GM18868 (cell line): ENCODE results near the gene REX1BD.
"Not testable (repeated sequence)": the region's sequence is repeated elsewhere in the genome, so short reads cannot be mapped to it uniquely, and the experiment has no call there.

Experiments
- ATAC-seq: cut with Tn5 transposase; IDR thresholded peaks from one replicate; pipeline ENCODE4 v1.9.1; 2021; ENCODE audit warnings: mild to moderate bottlenecking, moderate library complexity; ENCODE audit not compliant: unreplicated experiment

Gene REX1BD

DNA sequence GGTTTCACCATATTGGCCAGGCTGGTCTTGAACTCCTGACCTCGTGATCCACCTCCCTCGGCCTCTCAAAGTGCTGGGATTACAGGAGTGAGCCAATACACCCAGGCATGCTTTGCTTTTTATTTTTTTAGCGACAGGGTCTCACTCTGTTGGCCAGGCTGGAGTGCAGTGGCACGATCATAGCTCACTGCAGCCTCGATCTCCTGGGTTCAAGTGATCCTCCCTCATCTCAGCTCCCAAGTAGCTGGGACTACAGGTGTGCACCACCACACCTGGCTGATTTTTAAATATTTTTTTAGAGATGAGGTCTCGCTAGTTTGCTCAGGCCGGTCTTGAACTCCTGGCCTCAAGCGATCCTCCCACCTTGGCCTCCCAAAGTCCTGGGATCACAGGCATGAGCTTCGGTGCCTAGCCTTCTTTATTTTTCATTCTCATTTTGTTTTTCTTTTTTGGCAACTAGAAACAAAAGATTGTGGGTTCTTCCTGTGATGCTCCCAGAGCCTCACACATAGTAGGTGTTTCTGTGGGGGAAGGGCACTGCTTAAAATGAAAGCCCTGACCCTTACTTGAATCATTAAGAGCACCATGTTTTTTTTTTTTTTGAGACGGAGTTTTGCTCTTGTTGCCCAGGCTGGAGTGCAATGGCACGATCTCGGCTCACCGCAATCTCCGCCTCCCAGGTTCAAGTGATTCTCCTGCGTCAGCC lies 12.2 kb downstream of the REX1BD start:
- ATAC-seq = not testable (repeated sequence)

DNA sequence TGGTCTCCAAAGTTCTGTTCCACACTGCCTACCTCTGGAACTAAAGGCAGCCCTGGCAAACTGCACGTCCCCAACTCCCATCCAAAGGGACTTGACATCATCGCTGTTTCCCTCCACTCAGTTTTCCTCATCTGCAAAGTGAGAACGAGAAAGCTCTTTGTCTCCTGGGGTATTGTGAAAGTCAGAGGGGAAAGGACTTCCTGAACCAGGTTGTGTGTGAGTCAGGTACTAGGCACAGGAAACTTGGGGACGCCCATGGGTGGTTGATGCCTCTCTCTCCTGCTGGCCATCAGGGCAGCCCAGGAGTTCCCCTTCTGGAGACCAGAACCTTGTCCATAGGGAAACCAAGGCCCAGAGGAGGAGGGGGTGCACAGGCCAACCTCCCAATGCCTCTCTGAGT lies 13.3 kb downstream of the REX1BD start:
- no peak for ATAC-seq

DNA sequence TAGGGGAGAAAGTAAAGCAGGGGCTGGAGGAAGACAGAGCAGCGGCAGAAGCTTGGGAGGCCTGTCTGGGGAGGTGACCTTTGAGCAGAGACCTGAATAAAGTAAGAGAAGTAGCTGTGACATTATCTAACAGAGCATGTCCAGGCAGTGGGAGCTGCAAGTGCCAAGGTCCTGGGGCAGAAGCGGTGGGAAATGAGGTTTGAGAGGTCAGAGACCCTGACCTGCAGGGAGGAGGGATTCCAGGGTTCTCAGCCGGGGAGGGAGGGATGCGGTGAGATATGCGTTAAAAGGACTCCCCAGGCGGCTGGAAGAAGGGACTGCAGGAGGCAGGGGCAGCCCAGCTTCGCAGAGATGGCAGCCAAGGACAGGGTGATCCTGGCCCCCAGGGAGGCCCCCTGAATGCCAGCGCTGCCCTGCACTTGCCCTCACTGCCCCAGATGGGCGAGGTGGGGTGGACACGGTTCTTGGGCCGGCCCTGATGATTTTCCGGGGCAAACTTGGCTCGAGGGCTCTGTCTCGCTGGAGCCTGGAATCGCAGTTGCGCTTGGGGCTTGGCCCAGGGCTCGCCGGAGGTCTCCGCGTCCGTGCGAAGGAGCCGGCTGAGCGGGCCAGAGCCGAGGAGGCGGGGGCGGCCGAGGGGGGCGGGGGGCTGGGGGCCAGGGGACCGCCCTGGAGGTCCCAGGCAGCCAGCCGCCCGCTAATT lies 14.8 kb downstream of the REX1BD start:
- no peak for ATAC-seq

DNA sequence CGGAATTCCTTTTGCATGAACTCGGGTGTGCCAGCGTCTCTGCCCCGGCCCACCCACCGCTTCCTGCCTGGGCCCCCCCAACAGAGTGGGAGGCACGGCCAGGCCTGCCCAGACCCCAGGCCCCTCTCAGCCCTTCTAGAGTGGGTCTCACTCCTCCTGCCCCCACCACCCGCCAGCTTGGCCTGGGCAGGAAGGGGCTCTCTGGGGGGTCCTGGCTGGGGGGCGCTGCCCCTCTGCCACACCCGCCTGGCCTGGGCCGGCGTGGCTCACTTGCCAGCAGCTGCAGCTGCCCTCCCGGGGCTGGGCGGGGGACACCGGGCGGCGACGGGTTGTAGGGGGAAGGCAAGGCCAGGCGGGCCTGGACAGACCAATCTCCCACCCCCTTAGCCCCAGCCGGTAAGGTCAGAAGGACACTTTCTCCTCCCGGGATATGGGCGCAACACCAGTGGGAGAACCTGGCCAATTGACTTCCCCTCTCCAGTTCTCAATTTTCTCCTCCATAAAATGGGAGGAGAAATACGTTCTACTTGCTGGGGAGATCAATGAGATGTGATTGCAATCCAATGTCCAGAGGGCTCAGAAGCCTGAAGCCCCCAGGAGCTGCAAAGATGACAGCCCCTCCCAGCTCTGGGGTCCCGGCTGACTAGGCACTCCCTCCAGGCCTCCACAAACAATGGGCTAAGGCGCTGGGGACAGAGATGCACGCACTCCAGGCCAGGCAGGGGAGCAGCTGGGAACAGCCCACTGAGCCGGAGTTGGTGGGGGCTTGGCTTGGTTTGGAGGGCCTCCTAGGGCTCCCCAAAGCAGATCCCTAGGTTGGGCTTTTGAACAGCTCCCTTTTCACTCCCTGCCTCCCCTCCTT lies 15.6 kb downstream of the REX1BD start:
- no peak for ATAC-seq

DNA sequence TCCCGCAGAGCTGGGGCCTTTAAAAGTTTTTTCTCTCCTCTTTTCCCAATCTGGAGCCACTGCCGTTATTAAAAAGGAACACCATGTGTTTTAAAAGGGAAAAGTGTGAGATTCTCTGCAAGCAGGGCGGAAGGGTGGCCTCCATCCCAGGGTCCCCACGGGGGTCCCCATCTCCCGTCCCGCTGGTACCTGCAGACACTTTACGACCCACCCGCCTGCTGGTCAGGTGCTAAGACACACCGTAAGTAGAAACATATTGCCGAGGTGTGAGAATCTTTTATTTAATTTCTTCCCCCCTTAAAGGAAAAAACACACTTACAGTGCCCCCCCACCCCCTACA lies 16.2 kb downstream of the REX1BD start:
- ATAC-seq = no peak

DNA sequence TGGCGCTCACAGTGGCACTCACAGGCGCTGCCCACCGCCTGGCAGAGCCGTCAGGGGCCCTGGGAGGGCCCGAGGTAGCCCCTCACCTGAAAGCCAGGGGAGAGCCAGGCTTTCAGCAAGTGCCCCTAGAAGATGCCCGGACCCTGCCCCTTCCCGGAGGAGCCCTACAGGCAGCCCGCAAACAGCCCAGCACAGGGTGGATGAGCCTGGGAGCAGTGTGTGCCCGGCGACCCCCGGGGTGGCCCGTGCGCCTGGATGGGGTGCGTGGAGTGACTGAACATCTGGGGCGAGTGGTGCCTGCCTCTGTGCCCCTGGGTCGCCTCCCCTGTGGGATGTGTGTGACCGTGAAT lies 16.6 kb downstream of the REX1BD start:
- no peak for ATAC-seq

DNA sequence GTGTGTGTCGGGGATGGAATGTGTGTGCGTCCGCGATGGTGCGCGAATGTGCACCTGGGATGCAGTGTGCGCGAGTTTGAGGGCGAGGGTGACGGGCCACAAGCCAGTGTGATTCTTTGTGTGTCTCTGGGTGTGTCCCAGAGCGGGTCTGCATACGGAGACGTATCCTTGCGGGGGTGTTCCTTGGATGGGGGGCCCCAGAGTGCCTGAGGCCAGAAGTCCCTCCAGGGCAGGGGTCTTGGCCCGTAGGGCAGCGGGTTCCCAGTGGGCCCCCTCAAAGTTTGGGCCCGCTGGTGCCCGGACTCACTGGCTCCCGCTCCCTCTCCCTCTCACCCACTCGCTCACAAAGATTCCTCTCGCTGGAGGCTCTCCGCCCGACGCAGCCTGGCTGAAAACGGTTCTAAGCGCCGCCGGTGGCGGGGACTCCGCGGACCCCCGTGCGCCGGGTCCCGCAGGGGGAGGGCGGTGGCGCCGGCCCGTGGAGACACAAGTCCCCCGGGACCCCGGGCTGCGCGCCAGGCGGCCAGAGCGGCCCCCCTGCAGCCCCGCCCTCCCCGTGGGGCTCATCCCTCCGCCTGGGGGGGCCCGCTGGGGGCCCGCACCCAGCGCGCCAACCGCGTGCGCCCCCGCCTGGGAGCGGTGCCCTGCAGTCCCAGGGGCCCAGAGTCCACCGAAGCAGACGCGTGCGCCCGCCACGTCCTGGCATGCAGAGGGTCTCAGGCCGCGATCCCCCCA lies 17.1 kb downstream of the REX1BD start:
- ATAC-seq = no peak

DNA sequence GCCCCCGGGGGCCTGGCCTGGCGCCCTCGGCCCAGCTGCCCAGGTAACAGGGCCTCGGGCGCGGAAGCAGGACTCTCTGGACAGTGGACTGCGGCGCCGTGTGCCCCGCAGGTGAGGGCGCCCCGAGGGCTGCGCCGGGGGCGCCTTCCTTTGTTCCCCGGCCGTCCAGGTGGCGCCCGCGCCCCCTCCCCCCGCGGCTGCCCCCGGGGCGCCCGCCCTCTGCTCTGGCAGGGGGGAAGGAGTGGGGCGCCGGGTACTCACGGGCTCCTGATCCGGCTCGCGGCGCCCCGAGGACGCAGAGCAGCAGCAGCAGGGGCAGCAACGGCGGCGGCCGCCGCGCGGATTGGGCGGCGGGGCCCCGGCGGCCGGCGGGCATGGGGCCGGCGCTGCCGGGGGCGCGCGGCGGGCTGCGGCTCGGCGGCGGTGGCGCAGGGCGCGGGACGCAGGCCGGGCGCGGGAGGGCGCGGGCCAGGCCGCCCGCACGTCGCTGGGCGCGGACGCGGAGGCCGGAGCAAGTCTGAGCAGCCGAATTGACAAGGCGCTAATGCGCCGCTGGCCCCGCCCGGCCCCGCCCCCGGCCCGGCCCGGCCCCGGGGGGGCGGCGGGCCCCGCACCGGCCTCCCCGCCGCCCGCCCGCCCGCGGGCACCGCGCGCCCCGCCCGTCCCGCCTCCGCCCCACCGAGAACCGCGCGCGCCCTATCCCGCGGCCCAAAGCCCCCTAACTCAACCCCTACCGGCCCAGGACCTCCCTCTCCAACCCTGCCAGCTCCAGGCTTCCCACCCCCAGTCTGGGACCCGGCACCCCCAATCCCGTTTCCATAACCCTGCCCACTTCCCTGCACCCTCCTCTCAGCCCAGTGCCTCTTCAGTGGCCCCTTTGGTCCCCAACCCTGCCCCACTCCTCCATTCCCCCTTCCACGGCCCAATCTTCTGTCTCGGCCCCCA lies 18.0 kb downstream of the REX1BD start, which contains the start of gene CRLF1:
TSS of gene CRLF1 (minus strand) at position 519 of the 945 bp plus-strand sequence. CDS start at position 376, 143 bp downstream.
- no peak for ATAC-seq

DNA sequence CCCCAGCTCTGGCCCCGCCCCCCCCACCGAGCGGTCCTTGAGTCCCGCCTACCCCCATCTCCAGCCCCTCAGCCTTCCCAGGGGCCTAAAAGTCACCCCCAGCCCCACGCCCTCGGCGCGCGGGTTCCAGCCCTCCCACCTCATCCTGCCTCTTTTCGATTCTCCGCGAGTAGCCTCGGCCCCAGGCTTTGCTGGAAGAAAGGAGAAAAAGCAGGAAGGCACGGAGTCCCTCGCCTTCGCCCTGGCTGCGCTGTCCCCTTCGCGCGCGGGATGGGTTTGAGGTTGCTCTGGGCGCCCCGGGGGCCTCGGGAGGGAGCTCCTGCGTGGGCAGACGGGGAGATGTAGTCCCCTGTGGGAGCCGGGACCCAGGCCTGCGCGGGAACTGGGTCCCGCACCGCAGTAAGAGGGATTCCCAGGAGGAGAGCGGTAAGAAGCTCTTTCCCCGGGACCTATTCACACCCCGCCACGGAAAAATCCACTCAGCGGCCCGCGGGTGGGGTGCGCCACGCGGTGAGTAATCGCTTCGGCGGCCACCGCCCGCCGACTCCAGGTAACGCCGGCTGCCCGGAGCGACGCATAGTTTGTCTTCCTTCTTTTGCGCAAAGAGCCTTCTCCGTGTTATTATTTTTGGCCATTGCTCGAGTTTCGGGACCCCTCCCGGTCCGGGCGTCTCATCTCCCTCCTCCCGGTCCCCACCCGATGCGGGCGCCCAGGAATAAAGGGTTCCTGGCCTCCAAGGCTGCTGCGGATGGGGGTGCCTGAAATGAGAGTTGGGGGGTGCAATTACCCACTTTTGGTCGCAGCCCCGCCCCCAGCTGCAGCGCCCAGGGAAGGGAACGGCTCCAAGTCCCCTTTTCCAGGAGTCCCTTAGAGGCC lies 18.9 kb downstream of the REX1BD start:
- ATAC-seq = no peak

DNA sequence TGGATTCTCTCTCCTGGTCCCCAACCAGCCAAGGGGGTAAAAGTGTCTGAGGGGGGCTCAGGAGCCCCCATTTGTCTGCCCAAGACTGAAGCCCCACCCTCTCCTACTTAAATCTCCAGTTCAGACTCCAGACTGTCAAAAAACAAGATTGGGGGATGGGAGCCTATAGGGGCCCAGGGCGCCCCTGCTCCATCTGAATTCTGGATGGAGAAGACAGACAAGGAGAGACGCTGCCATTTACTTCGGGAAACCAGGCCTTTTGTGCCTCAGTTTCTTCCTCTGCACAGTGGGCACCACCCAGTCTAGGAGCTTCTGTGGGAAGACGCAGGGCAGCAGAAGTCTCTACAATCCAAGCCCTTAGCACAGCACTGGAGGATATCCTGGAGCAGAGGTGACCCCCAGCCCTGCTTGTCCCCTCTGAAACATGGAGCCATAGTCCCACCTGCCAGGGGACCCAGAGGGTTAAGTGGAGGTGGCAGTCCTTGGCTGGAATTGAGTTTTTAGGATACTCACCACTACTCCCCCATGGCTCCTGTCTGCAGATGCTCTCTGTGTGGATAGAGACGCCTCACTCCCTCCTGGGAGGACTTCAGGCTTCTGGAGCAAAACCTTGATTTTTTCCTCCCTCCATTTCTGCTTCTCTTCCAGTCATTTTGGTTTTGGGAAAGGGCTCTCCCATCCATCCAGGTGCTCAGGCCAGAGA lies 19.7 kb downstream of the REX1BD start:
- no peak for ATAC-seq

DNA sequence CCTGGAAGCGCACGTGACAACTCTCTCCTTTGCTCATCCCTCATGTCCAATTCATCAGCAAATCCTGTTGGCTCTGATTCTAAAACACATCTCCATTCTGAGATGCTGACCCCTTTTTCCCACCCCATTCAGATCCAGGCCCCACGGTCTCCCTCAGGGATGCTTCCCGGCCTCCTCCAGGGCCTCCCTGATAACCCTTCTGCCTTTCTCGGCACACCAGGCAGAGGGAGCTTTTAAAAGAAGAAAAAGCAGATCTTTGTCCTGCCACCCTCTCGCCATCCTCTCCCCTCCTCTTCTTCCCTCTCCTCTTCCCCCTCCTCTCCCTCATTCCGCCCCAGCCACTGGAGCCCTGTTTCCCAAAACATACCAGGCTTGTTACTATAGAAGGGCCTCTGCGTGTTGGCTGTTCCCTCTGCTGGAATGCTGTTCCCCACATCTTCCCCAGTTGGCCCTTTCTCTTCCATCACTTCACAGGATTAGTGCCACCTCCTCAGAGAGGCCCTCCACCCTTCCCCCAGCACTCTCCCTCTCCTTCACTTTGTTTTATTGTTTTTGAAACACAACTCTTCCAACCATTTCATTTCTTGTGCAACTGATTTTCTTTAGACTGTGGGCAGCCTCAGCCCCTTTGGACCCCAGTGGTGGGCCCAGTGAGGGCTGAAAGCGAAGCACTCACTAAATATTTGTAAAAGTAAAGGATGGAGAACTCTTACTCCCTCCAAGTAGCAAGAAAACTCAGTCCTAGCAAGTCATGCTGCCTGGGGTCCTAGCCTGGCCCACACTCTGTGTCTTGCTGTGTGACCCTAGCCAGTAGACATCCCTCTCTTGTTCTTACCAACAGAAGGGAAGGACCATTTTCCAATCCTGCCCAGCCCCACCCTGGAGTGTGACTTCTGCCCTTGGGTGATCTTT lies 20.5 kb downstream of the REX1BD start:
- ATAC-seq = no peak

DNA sequence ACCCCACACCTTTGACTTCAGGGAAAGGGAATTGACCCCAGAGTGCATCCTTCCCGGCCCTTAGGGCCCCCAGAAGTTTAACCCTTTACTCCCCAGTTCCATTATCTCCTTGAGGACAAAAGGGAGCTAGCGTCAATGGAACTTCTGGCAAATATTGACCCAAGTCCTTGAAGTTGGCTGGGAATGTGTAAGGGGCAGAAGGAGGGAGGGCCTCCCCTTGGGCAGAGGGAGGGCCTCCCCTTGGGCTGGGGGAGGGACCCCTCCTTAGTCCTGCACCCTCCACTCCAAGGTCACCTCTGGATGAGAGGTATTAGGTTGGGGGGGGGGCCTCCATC lies 21.1 kb downstream of the REX1BD start:
- ATAC-seq = no peak

DNA sequence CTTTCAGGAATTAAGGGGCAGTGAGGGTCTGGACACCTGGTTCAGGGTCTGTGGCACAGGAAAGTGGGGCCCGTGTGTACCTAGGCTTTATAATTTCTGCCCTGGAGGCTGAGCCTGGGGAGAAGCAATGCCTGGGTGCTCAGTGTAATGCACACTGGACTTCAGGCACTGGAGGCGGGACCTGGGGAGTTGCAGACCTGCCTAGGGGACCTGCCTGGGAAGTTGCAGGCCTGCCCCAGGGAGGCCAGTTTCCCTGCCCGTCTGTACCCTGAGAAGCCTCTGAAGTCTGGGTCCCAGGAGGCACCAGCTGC lies 21.6 kb downstream of the REX1BD start:
- no peak for ATAC-seq

DNA sequence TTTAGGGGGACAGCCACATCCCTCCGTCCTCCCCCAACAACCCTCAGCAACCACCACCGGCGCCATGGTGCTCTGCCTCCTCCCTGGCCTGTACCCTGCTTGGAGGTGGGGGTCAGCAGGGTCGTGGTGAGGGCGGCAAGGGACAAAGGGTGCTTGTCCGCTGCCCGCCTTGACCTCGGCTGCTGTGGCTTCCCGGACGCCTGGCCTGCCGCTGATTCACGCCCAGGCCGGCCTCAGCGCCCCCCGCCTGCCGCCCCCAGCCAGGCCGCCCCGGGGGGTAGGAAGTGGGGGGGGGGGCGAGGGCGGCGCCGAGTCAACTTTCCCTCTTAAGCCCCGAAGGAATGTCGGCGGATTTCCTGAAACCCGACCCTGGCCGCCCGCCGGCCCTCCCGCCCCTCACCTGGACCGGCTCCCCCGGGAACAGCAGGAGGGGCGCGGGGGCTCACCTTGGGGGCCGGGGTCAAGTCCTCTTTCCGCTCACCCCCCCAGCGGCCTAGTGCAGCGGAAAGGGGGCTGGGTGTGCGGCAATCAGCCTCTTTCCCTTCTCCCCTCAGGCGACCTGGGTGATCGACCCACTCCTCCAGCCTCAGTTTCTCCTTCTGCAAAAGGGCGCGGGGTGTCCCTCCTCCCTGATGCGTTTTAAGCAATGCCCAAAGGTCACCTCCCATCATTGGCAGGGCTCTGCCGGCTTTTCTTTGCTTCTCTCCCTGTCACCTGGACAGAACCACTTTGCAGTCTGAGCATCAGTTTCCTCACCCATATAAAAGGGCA lies 22.1 kb downstream of the REX1BD start:
- ATAC-seq = no peak

DNA sequence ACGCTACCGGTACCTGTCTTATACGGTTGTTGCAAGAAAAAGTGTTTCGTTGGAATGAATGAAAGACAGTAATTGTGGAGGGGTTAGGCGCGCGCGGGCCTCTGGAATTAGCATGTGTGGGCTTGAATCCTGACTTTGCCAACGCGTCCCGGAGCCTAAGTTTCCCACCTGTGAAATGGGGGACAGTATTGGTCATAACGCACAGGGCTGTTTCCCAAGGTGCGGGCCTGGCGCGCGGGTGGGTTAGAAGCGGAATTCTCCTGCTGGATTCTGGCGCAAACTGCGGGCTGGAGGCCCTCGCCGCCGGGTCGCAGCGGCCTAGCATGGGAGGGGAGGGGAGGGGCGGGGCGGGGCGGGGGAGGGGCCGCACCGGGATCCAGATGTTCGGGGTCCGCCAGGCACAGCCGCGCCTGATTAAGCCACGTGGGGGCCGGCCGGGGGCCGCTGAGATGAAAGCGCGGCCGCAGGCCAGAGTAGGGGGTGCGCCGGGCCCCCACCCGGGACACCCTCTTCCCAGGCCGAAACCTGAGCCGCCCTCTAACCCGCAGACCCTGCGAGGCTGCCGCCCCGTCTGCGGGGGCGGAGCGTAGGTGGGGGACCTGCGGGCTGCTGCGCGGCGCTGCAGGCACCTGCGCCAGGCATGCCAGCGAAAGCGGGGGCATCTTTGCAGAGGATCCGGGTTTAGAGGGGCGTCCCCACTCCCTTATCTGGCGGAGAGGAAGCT lies 22.9 kb downstream of the REX1BD start:
- ATAC-seq = no peak

DNA sequence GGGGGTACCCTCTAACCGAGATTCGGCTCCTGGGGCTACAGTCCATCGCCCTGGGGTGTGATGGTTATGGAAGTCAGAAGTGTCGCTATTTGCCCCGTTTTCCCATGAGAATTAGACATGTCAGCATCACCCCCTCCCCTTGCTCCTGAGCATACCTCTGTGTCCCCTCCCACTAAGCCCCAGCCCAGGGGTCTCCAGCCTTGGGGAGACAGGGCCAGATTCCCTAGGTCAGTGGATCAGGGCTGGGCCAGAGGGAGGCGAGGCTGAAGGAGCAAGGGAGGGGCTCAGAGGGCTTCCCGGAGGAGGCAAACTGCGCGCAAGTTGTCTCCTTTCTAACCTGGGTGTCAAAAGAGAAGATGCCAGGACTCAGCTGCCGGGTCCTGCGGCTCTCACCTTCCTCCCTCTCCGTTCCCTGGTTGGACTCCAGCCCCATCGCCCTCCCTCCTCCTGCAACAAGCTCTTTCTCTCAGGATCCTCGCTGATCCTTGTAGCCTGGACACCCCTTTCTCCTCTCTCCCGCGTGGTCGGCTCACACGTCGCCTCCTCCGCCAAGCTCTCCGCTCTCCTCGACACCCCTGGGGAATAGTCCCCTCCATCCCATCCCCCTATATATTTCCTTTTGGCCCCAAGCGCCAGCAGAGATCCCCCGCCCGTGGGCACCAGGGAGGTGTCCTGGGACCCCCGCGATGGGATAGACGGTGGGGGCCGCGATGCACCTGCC lies 23.6 kb downstream of the REX1BD start:
- no peak for ATAC-seq
